GM19240 (cell line): Measurements from ENCODE around the gene FILIP1.
A peak's percentile ranks its signal among the peaks of the same experiment; 100 is the strongest.

Source experiments
- DNase-seq: peaks from one replicate; pipeline ENCODE4 v3.0.0; 2011; ENCODE audit warnings: low spot score; ENCODE audit not compliant: insufficient read length

The FILIP1 gene

GRCh38 chr6:75268121-75268987, 225.2 kb downstream of the FILIP1 start:
- DNase-seq, result no peak

GRCh38 chr6:75267461-75267860, 226.1 kb downstream of the FILIP1 start:
- DNase-seq, result no peak

DNA sequence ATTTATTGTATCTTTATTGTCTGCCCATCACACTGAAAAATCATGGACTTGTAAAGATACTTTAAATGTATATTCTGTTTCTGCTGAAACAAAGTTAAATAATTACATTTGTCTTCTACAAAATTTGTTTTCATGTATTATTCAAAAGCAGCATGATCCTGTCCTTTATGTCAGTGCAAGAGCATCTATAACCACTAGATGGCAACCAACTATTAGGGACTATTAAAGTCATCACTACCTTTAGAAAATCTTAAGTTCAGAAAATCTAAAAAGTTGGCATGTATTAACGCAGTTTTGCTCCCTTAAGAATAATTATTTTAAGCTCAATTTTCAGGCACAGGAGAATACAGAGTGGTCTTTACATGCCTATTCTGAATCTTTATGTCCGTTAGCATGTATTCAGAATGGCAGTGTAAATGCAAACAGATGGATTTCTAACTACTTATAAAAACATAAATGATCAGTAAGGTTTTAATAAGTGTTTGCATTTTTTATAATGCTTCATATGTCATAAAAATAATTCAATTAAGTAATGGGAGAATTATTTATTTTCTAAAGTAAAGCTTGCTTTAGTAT, 226.8 kb downstream of the FILIP1 start:
- no peak for DNase-seq

- DNase-seq, result no peak
Measured at GRCh38 chr6:75263401-75263750, 230.2 kb downstream of the FILIP1 start.

DNA sequence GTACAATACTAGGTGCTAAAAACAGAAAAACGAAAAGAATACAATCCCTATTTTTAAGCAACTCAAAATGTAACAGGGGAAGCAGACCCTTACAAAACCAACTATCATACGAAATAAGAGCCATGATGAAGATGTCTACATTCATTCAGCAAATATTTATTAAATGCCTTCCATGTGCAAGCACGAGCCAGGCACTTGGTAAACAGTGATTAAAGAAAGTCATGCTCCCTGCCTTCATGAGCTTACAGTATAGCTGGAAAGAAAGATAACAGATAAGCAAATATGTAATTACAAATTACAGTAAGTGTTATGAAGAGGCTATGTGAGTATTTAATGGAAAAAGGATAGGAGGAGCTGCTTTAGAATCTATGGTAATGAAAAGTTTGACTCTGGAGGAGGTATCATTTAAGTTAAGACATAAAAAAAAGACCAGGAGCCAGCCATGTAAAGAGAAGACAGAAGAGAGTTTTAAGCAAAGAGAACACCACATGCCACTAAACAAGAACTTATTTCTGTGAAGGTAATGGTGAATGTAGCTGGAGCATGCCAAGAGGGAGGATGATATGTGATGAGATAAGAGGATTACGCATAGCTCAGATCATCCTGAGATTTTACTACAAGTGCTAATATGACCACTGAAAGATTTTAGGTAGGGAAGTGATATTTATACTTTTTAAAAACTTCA, 230.7 kb downstream of the FILIP1 start:
- no peak for DNase-seq

DNA sequence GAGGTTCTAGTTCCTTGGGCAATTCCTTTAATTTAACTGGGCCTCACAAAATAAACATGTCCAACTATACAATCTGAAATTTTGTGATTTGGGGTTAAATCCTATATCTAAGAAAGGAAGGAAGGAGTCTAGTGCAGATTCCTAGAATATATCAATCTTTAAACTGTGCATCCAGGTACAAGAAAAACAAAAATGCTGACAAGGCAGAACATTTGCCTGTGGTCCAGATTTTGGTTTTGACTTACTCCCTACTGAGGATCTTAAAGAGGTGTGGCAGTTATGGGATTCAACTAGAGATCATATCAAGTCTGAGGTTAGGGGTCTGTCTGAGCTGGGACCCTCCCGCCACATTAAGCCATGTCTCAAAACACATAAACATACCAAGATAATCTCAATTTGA, 232.3 kb downstream of the FILIP1 start:
- DNase-seq, result no peak

DNA sequence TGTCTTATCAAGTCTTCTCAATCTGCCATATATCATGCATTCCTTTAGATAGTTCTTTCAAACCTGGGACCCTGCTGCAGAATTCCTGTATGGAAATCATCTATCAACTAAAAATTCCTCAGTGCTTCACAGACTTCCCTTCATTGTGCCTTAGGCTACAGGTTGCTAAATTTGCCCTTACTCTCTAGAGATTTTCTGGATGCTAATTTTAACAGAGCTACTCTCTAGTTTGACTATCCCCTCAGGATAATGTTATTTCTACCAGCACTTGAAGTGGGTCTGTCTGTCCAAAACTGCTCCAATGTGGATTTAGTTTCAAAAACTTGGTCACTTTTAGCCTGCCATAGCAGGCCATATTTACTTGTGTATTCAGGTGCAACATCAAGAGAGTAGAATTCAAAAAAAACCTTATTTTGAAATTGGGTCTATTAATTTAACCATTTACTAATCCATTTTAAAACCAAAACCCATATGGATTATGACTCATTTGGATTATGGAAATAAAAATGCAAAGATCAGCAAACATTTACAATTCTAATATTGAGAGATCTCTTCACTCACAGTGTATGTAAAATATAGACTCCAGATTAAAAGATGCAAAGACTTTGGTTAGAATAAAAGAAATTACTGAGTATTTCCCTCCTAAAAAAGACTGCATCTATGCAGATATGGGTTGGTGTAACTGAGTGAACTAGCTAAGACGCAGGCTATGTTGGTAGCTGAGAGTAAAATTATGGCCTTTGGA, 236.1 kb downstream of the FILIP1 start:
- no peak for DNase-seq

- no peak for DNase-seq
Measured at GRCh38 chr6:75250552-75250951, 243.0 kb downstream of the FILIP1 start.

DNA sequence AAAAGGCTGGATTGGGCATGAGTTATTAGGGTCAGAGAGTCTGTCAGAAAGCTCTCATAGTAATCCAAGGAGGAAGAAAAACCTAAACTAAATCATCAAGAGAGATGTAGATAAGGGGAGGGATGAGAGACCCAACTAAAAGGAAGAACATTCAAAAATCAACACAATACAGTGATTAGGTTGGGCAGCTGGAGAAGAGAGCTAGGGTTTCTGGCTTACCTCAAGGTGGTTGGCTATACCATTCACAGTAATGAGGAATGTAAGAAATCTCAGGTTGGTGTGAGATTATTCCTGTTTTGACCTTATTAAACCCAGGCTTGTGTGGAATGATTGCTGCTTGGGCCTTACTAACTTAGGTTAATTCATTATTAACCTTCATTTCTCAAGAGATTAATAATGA, 243.8 kb downstream of the FILIP1 start:
- DNase-seq, result no peak

DNA sequence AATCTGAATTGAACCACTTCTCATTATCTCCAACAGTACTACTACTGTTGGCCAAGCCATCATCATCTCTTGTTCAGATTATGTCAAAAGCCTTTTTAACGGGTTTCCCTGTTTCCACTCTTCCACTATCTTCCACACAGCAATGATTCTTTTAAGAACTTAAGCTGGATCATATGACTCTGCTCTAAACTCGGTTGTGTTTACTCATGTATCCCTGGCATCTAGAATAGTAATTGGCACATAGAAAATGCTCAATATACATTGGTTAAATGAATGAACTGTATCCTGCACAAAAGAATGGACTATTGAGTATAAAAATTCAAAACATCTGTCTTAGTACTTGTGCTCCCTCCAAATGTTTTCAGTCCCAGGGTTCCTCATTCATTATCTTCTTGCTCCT, 247.2 kb downstream of the FILIP1 start:
- DNase-seq, result no peak

- DNase-seq, result no peak
Measured at GRCh38 chr6:75244063-75244584, 249.5 kb downstream of the FILIP1 start.

DNA sequence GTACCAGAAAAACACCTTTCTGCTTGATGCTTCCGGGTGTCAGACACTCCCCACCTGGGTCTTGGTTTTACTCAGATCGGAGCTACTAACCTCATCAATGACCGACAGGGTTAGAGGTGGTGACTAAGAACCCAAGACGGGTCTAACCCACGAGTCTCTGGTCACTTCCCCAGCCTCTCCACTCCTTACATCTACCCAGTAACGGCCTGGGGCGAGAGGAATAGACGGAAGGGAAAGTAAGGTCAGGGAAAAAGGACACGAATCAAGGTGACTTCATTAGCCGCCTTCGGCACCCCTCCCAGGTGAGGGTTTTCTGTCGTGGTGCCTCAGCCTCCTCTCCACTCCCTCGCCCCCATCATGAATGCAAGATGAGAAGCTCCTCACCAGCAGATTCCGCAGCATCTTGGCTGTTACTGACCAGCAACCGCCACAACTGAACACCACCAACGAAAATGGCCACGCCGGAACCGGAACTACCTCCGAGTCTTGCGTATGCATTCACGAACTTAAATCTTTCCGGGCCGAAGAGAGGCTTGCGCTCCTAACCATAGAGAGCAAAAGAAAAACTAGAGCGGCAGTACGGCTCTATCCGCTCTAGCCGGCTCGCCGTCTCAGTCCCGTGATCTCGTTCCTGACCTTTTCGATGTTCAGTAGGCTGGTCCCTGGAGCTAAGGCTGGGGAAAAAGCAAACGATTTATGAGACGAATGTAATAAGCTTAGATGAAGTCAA, 250.1 kb downstream of the FILIP1 start, which contains the start of gene COX7A2:
Gene COX7A2, minus strand, starts transcription at position 469 of the 730 bp plus-strand sequence. Its CDS starts 67 bp downstream, at position 402.
- peak; percentile 29 for DNase-seq
